Astrocyte of the cerebellum (primary cell): ENCODE measurements around the gene PTPN4.
A peak's percentile ranks its signal among the peaks of the same experiment; 100 is the strongest.

Experiments
- DNase-seq: peaks from one replicate; pipeline ENCODE4 v3.0.0-alpha.2; 2011; ENCODE audit warnings: low read depth
- H3K4me3 ChIP-seq: 2 replicates; pipeline ENCODE4 v1.5.1; 2011; ENCODE audit warnings: mild to moderate bottlenecking, low read depth, low read length, moderate library complexity
- CTCF ChIP-seq: IDR thresholded peaks from 2 replicates; pipeline ENCODE4 v1.5.1; 2012; ENCODE audit warnings: low read length, low read depth, moderate library complexity, mild to moderate bottlenecking; ENCODE audit errors: missing control alignments
- in situ Hi-C: cut with HindIII; loops from 2 replicates; pipeline ENCODE4 v1.10.0; 2017; ENCODE audit warnings: low sequenced_read_pairs

PTPN4 gene

GRCh38 chr2:119759451-119760236, at the start of gene PTPN4:
Gene PTPN4 (plus strand): TSS chr2:119759922. CDS start chr2:119809854, 49,932 bp downstream.
- DNase-seq: peak; percentile 92
- TF ChIP-seq CTCF: no peak
- in situ Hi-C loops: no loop called here
- H3K4me3 ChIP-seq: peak within 1 kb of the TSS; percentile 72

- no peak for TF ChIP-seq CTCF
- no peak for DNase-seq
- no peak overlapping the region for H3K4me3 ChIP-seq
- in situ Hi-C loops: no loop called here
These were observed 49.4 kb upstream of the PTPN4 start for GRCh38 chr2:119710281-119710680.

GRCh38 chr2:119711352-119711751, 48.4 kb upstream of the PTPN4 start:
- no peak overlapping the region for H3K4me3 ChIP-seq
- TF ChIP-seq CTCF: no peak
- in situ Hi-C loops: no loop called here
- no peak for DNase-seq

- no peak for DNase-seq
- in situ Hi-C loops: no loop called here
- no peak overlapping the region for H3K4me3 ChIP-seq
- TF ChIP-seq CTCF: no peak
These were observed 47.2 kb upstream of the PTPN4 start for GRCh38 chr2:119712571-119712970.

DNA sequence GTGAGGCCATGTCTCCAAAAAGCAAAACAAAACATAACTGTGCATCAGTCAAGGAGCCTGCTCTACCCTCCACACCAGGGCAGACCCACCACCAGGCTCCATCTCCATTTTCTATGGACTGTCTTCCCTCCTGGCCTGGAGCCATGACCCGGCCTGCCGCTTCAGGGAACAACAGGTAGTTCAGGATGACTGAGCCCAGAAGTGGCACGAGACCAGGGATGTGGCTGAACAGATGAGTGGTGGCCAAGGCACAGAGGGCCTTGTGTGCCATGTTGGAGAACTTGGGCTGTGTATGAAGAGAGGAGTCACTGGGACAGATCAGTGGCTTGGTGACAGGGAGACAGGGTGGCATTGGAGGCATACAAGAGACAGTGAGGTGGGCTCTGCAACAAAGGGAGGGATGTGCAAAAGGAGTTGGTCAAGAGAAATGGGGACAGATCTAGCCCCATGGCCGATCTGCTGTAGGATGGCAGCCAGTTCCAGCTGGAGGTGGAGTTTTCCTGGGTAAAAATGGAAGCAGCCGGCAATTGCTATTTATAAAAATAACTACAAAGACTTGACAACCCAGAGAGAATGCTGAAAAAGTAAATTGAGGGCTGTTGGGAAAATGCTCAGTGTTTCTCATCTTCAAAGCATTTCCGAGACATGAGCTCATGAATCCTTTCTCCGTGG, 45.8 kb upstream of the PTPN4 start:
- TF ChIP-seq CTCF: no peak
- in situ Hi-C loops: no loop called here
- DNase-seq: no peak
- H3K4me3 ChIP-seq: no peak overlapping the region

- DNase-seq: no peak
- H3K4me3 ChIP-seq: no peak overlapping the region
- in situ Hi-C loops: no loop called here
- TF ChIP-seq CTCF: no peak
These were observed 44.1 kb upstream of the PTPN4 start for GRCh38 chr2:119715409-119716283.
